ENCODE results near the gene MPPED2. TPM values are rescaled to one million over a fixed set of nuclear protein-coding genes. Genes with fewer than 3 reads are reported as not detected.

The MPPED2 gene
- total RNA-seq, 1 experiment from 2014 or later, result not detected

DNA sequence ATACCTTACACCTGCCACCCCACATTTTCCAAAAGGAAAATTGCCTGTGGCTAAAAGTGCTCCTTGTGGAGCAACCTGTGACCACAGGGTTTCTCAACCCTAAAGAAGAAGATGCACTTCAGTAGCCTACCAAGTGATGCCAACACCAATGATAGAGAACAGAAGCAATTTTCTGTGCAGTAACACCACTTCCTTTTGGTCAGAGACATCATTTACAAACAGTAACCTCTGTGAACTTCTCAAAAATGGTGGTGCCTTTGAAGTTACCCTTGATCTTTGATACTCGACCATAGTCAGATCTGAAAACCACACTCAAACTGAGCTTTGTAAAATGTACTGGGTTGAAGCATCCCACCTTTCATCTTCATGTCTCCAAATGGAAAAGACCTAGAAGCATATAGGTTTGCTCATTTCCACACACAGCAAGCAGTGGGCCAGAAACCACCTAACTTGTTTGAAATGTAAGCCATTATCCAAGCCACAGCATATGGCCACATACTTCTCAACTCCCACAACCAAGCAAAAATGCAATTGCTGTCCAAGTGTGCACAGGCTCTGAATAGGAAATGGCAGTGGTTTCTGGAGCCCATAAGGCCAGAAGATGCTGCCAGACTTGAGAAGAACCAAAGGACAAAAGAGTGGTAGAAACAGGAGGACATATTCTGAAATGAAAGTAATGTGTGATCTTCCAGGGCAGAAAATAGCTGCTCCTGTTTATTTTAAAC, 24.3 kb downstream of the MPPED2 start (continued):
- no peak for TF ChIP-seq YY1 (IDR thresholded peaks at IDR 0.05; ENCODE audit: extremely low read depth, insufficient replicate concordance, low read depth, low read length)
- no peak for TF ChIP-seq EZH2 (IDR thresholded peaks at IDR 0.05)
- no peak for TF ChIP-seq POLR2A (IDR thresholded peaks at IDR 0.05; ENCODE audit: borderline replicate concordance, extremely low read depth, insufficient read depth, insufficient read length)

DNA sequence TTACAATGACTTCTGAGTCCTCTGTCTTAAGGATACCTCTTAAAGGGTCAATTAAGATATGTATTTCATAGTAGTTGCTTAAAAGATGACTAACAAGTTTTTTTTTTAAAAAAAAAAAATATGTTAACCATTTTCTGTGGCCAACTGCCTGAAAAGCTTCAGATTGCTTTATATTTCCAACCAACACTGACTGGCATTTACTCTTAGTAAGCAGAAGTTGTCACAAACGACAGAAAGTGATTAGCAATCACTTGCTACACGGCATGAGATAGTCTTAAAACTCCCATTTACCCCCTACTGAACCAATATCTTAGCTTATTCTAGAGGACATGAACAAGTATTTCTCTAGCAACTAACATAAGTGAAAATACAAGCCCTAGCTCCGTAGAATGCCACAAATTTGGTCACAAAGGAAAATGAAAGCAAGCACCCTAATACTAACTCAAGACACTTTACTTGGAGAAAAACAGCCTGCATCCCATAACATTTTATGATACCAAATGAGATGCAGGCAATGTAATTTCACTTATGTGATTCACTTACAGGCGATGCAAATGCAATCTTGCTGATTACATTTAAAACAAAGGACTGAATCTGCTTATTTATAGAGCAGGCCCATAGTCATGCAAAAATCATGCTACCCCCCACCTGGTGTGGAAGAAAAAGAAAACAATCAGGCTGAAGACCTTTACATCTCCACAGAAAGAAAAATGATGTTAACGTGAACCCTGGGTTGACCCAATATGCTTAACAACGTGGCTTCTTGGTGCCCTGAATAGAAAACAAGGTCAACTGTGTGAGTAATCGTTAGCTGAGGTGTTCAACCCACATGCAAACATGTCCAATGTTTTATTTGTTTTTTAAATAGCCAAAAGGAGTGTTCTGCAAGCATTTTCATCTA, 25.7 kb downstream of the MPPED2 start:
- H3K9ac ChIP-seq (ENCODE audit: low read length), result no peak overlapping the region
- TF ChIP-seq SRF (IDR thresholded peaks at IDR 0.05; ENCODE audit: low read depth) (no peak), MAX (IDR thresholded peaks at IDR 0.05) (no peak), ATF3 (IDR thresholded peaks at IDR 0.05) (no peak), FOSL1 (IDR thresholded peaks at IDR 0.05; ENCODE audit: low read depth) (no peak), ELF1 (IDR thresholded peaks at IDR 0.05; ENCODE audit: borderline replicate concordance, low read depth) (no peak), RAD21 (IDR thresholded peaks at IDR 0.05; ENCODE audit: low read depth) (no peak), JUND (IDR thresholded peaks at IDR 0.05) (no peak), EZH2phosphoT487 (IDR thresholded peaks at IDR 0.05; ENCODE audit: borderline replicate concordance) (no peak), POLR2A (IDR thresholded peaks at IDR 0.05; ENCODE audit: borderline replicate concordance, extremely low read depth, insufficient read depth, insufficient read length) (no peak), EZH2 (IDR thresholded peaks at IDR 0.05) (no peak), ZFX (IDR thresholded peaks at IDR 0.05) (no peak), POLR2AphosphoS5 (IDR thresholded peaks at IDR 0.05; ENCODE audit: low read depth, low read length) (no peak), CEBPB (IDR thresholded peaks at IDR 0.05; ENCODE audit: low read depth) (no peak)
- TF ChIP-seq, protein P1, sequence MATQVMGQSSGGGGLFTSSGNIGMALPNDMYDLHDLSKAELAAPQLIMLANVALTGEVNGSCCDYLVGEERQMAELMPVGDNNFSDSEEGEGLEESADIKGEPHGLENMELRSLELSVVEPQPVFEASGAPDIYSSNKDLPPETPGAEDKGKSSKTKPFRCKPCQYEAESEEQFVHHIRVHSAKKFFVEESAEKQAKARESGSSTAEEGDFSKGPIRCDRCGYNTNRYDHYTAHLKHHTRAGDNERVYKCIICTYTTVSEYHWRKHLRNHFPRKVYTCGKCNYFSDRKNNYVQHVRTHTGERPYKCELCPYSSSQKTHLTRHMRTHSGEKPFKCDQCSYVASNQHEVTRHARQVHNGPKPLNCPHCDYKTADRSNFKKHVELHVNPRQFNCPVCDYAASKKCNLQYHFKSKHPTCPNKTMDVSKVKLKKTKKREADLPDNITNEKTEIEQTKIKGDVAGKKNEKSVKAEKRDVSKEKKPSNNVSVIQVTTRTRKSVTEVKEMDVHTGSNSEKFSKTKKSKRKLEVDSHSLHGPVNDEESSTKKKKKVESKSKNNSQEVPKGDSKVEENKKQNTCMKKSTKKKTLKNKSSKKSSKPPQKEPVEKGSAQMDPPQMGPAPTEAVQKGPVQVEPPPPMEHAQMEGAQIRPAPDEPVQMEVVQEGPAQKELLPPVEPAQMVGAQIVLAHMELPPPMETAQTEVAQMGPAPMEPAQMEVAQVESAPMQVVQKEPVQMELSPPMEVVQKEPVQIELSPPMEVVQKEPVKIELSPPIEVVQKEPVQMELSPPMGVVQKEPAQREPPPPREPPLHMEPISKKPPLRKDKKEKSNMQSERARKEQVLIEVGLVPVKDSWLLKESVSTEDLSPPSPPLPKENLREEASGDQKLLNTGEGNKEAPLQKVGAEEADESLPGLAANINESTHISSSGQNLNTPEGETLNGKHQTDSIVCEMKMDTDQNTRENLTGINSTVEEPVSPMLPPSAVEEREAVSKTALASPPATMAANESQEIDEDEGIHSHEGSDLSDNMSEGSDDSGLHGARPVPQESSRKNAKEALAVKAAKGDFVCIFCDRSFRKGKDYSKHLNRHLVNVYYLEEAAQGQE (IDR thresholded peaks at IDR 0.05; ENCODE audit: low read depth), result no peak
- no peak overlapping the region for H3K27ac ChIP-seq (ENCODE audit: low read depth, low read length)
- H3K36me3 ChIP-seq (ENCODE audit: control insufficient read depth in 1 of 2, insufficient read depth in 2 of 2, low read length in 2 of 2), result no peaks in the 10 kb centered on the region
- no peak overlapping the region for H3K4me2 ChIP-seq (ENCODE audit: low read length)
- no peak overlapping the region for H3K4me3 ChIP-seq (replicated peaks in 1 of 2; ENCODE audit: low read depth in 1 of 2, low read length in 2 of 2)
- no peaks in the 10 kb centered on the region for H3K9me2 ChIP-seq (ENCODE audit: insufficient read depth)
- no peak overlapping the region for H2AFZ ChIP-seq (ENCODE audit: low read depth, low read length, poor library complexity, severe bottlenecking)
- no peaks in the 10 kb centered on the region for H4K20me1 ChIP-seq (ENCODE audit: insufficient read depth)
- no TSS peak for BruUV-seq (replicated peaks)
- ChIA-PET POLR2A (no interaction called here), CTCF (no interaction called here), RAD21 (ENCODE audit: low non-redundant PET in 1 of 2, low total read pairs in 2 of 2, uncharacterized antibody in 2 of 2, unreplicated experiment in 2 of 2) (no interaction called here)
- no peaks in the 10 kb centered on the region for H3K4me1 ChIP-seq (ENCODE audit: control insufficient read depth in 1 of 2, insufficient read depth in 2 of 2, low read length in 2 of 2)
- no peaks in the 10 kb centered on the region for H3K9me3 ChIP-seq (ENCODE audit: control insufficient read depth in 1 of 2, insufficient read depth in 1 of 2, low read depth in 1 of 2, low read length in 2 of 2)
- intact Hi-C loops (cut with micrococcal nuclease), result no loop called here
- no peaks in the 10 kb centered on the region for H3K79me2 ChIP-seq (ENCODE audit: insufficient read depth, low read length)
- H3K27me3 ChIP-seq (ENCODE audit: insufficient read depth, low read length), result peaks cover 10% of the 10 kb centered on the region; the same call in 1 of the 2 replicates
- DNase-seq (ENCODE audit: low read depth, low spot score), result no peak
- no peak for ATAC-seq
